Smooth muscle cell (in vitro differentiated cells): ENCODE results near the gene ATXN10. TPM values are rescaled to one million over a fixed set of nuclear protein-coding genes. Genes with fewer than 3 reads are reported as not detected.

Experiments used
- DNase-seq: peaks from one replicate; lab custom pipeline; 2025; ENCODE audit not compliant: unreplicated experiment; lab: John Stamatoyannopoulos, UW
- H2AFZ ChIP-seq: fragments of 200-600 bp; sonication (generic); 2 replicates; pipeline ENCODE4 v1.6.0; 2016; ENCODE audit warnings: antibody characterized with exemption, low read depth, mild to moderate bottlenecking
- H3F3A ChIP-seq: fragments of 200-600 bp; sonication (generic); 2 replicates; pipeline ENCODE4 v1.6.0; 2017; ENCODE audit warnings: antibody characterized with exemption, low read depth
- H3K27ac ChIP-seq: fragments of 200-600 bp; sonication (generic); 2 replicates; pipeline ENCODE4 v1.5.1; 2016; ENCODE audit warnings: low read depth, mild to moderate bottlenecking
- H3K27me3 ChIP-seq: fragments of 200-600 bp; sonication (generic); 2 replicates; pipeline ENCODE4 v1.6.1; 2016; ENCODE audit warnings: low read depth, mild to moderate bottlenecking
- H3K36me3 ChIP-seq: fragments of 200-600 bp; sonication (generic); 2 replicates; pipeline ENCODE4 v1.5.1; 2016; ENCODE audit warnings: low read depth
- H3K4me1 ChIP-seq: fragments of 200-600 bp; sonication (generic); 2 replicates; pipeline ENCODE4 v1.5.1; 2016; ENCODE audit warnings: low read depth
- H3K4me2 ChIP-seq: fragments of 200-600 bp; sonication (generic); 2 replicates; pipeline ENCODE4 v1.6.0; 2016; ENCODE audit warnings: mild to moderate bottlenecking
- H3K4me3 ChIP-seq: fragments of 200-600 bp; sonication (generic); 2 replicates; pipeline ENCODE4 v1.5.1; 2016; ENCODE audit warnings: mild to moderate bottlenecking
- H3K79me2 ChIP-seq: fragments of 200-600 bp; sonication (generic); 2 replicates; pipeline ENCODE4 v1.6.0; 2016; ENCODE audit warnings: low read depth, mild to moderate bottlenecking
- H3K9ac ChIP-seq: fragments of 200-600 bp; sonication (generic); 2 replicates; pipeline ENCODE4 v1.6.0; 2016; ENCODE audit warnings: low read depth
- H3K9me3 ChIP-seq: fragments of 200-600 bp; sonication (generic); replicated peaks from 2 replicates; pipeline ENCODE4 v1.5.1; 2016; ENCODE audit warnings: low read depth
- H4K20me1 ChIP-seq: fragments of 200-600 bp; sonication (generic); 2 replicates; pipeline ENCODE4 v1.6.0; 2016; ENCODE audit warnings: low read depth
- WGBS: methylation state at CpG from one replicate; pipeline ENCODE4 v1.1.7; 2016; ENCODE audit warnings: low lambda C conversion rate; 5-methylcytosine and 5-hydroxymethylcytosine counted together
- polyA plus RNA-seq: library from polyadenylated mRNA; unstranded; fragments of >200 nt; fragmentation: Nextera tagmentation; extraction: Ambion mirVana; gene quantifications from 2 replicates; pipeline ENCODE4 v1.2.1, GENCODE V29; 2016
- total RNA-seq: library from RNA; depleted of rRNA; stranded (reverse); fragments of >200 nt; gene quantifications from 2 replicates; pipeline ENCODE4 v1.2.3, GENCODE V29; 2014
- TF ChIP-seq, protein P1 (sequence below): fragments of 200-600 bp; sonication (generic); IDR thresholded peaks from 2 replicates; pipeline ENCODE4 v1.5.1; 2017; ENCODE audit warnings: borderline replicate concordance, mild to moderate bottlenecking, antibody characterized with exemption; ENCODE audit not compliant: insufficient read depth, poor library complexity, severe bottlenecking

Gene ATXN10
- total and polyA plus RNA-seq, 2 experiments from 2014 or later: 117 to 131 TPM

DNA sequence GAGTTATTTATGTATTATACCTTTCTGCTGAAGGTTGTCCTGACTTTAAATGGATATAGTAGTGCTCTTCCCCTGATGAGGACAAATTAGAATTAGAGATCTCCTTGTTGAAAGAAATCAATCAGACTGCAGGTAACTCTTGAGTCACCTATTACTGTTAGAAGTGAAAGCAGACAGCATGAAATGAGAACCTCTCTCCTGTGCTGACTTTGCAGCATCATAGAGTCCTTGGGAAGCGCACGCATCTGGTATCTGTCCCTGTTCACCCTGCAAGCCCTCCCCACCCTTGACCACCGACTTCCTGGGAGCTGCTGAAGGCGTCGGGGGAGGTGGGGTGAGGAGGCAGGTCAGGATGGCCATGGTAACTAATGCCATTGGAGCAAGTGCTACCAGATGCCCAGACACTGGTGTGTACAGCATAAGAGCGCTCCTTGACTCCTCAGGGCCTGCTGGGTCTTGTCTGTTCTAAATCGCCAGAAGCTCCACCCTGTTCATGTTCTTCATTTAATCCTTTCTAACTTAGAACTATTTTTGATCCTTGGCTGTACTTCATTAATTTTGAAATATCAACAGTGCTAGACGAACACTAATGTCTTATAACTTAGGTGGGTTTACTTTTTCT is 161.4 kb downstream of the ATXN10 start:
- WGBS: 90% methylated on average over 8 of the region's 8 CpGs

DNA sequence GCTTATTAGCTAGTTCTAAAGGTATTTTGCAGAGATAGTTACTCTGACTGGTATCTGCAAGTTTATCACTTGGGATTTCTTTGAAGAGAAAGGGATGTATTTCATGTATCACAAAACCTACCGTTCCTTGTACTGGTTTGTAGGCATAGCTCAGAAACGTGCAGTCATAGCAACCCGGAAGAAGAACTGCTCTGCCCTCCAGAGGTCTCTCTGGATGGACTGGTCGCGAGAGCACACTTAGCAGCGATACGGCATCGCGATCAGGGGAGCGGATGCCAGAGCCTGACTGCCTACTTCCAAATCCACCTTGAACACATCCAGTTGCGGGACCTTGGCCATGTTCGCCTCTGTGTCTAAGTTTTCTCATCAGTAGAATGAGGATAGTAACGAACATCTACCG is 162.0 kb downstream of the ATXN10 start:
- TF ChIP-seq, protein P1, sequence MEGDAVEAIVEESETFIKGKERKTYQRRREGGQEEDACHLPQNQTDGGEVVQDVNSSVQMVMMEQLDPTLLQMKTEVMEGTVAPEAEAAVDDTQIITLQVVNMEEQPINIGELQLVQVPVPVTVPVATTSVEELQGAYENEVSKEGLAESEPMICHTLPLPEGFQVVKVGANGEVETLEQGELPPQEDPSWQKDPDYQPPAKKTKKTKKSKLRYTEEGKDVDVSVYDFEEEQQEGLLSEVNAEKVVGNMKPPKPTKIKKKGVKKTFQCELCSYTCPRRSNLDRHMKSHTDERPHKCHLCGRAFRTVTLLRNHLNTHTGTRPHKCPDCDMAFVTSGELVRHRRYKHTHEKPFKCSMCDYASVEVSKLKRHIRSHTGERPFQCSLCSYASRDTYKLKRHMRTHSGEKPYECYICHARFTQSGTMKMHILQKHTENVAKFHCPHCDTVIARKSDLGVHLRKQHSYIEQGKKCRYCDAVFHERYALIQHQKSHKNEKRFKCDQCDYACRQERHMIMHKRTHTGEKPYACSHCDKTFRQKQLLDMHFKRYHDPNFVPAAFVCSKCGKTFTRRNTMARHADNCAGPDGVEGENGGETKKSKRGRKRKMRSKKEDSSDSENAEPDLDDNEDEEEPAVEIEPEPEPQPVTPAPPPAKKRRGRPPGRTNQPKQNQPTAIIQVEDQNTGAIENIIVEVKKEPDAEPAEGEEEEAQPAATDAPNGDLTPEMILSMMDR: no peak
- 84% methylated on average over 14 of the region's 14 CpGs for WGBS

More for the DNA sequence above, 161.4 kb downstream of the ATXN10 start:
- Histone ChIP-seq H3K27me3 (no peaks in the 10 kb centered on the region), H4K20me1 (peaks cover 34% of the 10 kb centered on the region), H3K79me2 (no peaks in the 10 kb centered on the region), H3K9ac (no peak overlapping the region), H3K9me3 (no peaks in the 10 kb centered on the region), H3F3A (peaks cover 4% of the 10 kb centered on the region), H3K4me3 (no peak overlapping the region), H2AFZ (no peak overlapping the region), H3K27ac (no peak overlapping the region), H3K4me2 (no peak overlapping the region), H3K4me1 (peaks cover under 1% of the 10 kb centered on the region), H3K36me3 (no peaks in the 10 kb centered on the region)
- TF ChIP-seq, protein P1: no peak
- DNase-seq: no peak

DNA sequence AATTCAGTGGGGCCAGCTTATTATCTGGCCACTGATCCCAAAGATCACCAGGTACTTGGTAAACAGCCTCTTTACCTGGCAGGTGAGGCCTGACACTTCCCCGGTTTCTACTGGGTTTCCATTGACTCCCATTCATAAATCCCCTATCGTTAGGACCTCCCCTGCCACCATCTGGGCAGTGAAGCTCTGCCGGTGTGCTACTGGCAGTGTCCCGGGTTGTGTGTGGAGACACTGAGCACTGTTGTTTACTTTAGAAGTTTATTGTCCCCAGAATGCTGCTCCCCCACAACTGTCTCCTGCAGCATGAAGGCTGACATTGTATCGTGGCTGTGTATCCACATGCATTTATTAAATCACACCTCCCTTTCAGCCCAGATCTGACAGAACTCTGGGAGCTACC is 162.6 kb downstream of the ATXN10 start:
- 86% methylated on average over 5 of the region's 5 CpGs for WGBS
- TF ChIP-seq, protein P1: no peak

More for the DNA sequence above, 162.0 kb downstream of the ATXN10 start:
- Histone ChIP-seq H3K9me3 (no peaks in the 10 kb centered on the region), H3K79me2 (no peaks in the 10 kb centered on the region), H3K4me2 (no peak overlapping the region), H3K27me3 (no peaks in the 10 kb centered on the region), H3K27ac (no peak overlapping the region), H3K9ac (no peak overlapping the region), H3K36me3 (no peaks in the 10 kb centered on the region), H3K4me3 (no peak overlapping the region), H3K4me1 (peaks cover 3% of the 10 kb centered on the region), H2AFZ (no peak overlapping the region), H3F3A (peaks cover 4% of the 10 kb centered on the region), H4K20me1 (peaks cover 39% of the 10 kb centered on the region)
- no peak for DNase-seq

DNA sequence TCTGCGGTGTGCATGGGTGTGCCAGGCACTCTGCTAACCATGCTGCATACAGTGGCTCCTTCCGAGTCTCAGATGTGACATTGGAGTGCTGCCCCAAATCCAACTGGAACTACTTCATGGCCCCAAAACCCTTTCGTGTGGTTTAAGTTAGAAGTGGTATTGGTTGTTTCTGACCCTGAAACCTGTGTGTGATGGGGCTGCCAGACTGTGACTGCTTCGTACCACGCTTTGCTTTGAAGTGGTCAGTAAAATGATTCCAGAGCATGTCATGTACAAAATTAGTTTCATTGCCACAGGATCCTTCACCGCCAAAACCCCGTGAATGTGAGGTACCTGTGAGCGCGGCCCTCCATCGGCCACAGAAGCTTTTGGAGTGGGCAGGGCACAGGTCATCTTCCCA is 163.2 kb downstream of the ATXN10 start:
- Histone ChIP-seq H3K79me2 (no peaks in the 10 kb centered on the region), H3K4me3 (no peak overlapping the region), H3K4me1 (peaks cover 3% of the 10 kb centered on the region), H3K36me3 (no peaks in the 10 kb centered on the region), H3K9ac (no peak overlapping the region), H3K27me3 (no peaks in the 10 kb centered on the region), H3K27ac (no peak overlapping the region), H3K4me2 (no peak overlapping the region), H4K20me1 (peaks cover 50% of the 10 kb centered on the region), H2AFZ (no peak overlapping the region), H3F3A (peaks cover 3% of the 10 kb centered on the region), H3K9me3 (no peaks in the 10 kb centered on the region)
- 87% methylated on average over 10 of the region's 10 CpGs for WGBS
- DNase-seq: no peak
- TF ChIP-seq, protein P1: no peak

More for the DNA sequence above, 162.6 kb downstream of the ATXN10 start:
- Histone ChIP-seq H3F3A (peaks cover 4% of the 10 kb centered on the region), H3K27me3 (no peaks in the 10 kb centered on the region), H3K9ac (no peak overlapping the region), H3K4me3 (no peak overlapping the region), H3K4me2 (no peak overlapping the region), H3K4me1 (peaks cover 3% of the 10 kb centered on the region), H3K27ac (no peak overlapping the region), H4K20me1 (peaks cover 44% of the 10 kb centered on the region), H3K79me2 (no peaks in the 10 kb centered on the region), H3K9me3 (no peaks in the 10 kb centered on the region), H3K36me3 (no peaks in the 10 kb centered on the region), H2AFZ (no peak overlapping the region)
- no peak for DNase-seq
